Measurements from ENCODE around the gene NOTCH3. TPM values are rescaled to one million over a fixed set of nuclear protein-coding genes. Genes with fewer than 3 reads are reported as not detected.
A peak's percentile ranks its signal among the peaks of the same experiment; 100 is the strongest.

The NOTCH3 gene
- total RNA-seq, 1 donor, result 39.4 TPM

GRCh38 chr19:15210323-15210781, 9.6 kb upstream of the NOTCH3 start:
- no peak overlapping the region for H3K4me3 ChIP-seq (ENCODE audit: low read depth, low read length)
- no peak for TF ChIP-seq CTCF (IDR thresholded peaks at IDR 0.05; ENCODE audit: insufficient read depth, low read length)
- peak; percentile 59 for DNase-seq (ENCODE audit: low read depth)

GRCh38 chr19:15201374-15202023, 704 bp upstream of the NOTCH3 start:
- no peak for DNase-seq (ENCODE audit: low read depth)
- H3K4me3 ChIP-seq (ENCODE audit: low read depth, low read length), result no peak overlapping the region
- no peak for TF ChIP-seq CTCF (IDR thresholded peaks at IDR 0.05; ENCODE audit: insufficient read depth, low read length)

- TF ChIP-seq CTCF (IDR thresholded peaks at IDR 0.05; ENCODE audit: insufficient read depth, low read length), result no peak
- H3K4me3 ChIP-seq (ENCODE audit: low read depth, low read length), result peak overlapping the region; percentile 79
- no peak for DNase-seq (ENCODE audit: low read depth)
Measured at GRCh38 chr19:15199661-15200552, 888 bp downstream of the NOTCH3 start.

- peak overlapping the region; percentile 39 for H3K4me3 ChIP-seq (ENCODE audit: low read depth, low read length)
- TF ChIP-seq CTCF (IDR thresholded peaks at IDR 0.05; ENCODE audit: insufficient read depth, low read length), result no peak
- DNase-seq (ENCODE audit: low read depth), result no peak
Measured at GRCh38 chr19:15198951-15199660, 1.7 kb downstream of the NOTCH3 start.

GRCh38 chr19:15197942-15198341, 2.9 kb downstream of the NOTCH3 start:
- no peak for TF ChIP-seq CTCF (IDR thresholded peaks at IDR 0.05; ENCODE audit: insufficient read depth, low read length)
- H3K4me3 ChIP-seq (ENCODE audit: low read depth, low read length), result no peak overlapping the region
- DNase-seq (ENCODE audit: low read depth), result no peak

GRCh38 chr19:15197275-15197941, 3.4 kb downstream of the NOTCH3 start:
- no peak for DNase-seq (ENCODE audit: low read depth)
- no peak for TF ChIP-seq CTCF (IDR thresholded peaks at IDR 0.05; ENCODE audit: insufficient read depth, low read length)
- H3K4me3 ChIP-seq (ENCODE audit: low read depth, low read length), result no peak overlapping the region

All from fibroblast of the aortic adventitia (primary cell).